AG09309 (cell line): ENCODE data around the gene RARS1.
A peak's percentile ranks its signal among the peaks of the same experiment; 100 is the strongest.

Source experiments
- DNase-seq: peaks from one replicate; pipeline ENCODE4 v3.0.0-alpha.2; 2010; ENCODE audit warnings: low read depth
- H3K4me3 ChIP-seq: 2 replicates; pipeline ENCODE4 v1.5.1; 2011; ENCODE audit warnings: mild to moderate bottlenecking, low read depth, low read length, moderate library complexity; ENCODE audit not compliant: control insufficient read depth
- CTCF ChIP-seq: IDR thresholded peaks from 2 replicates; pipeline ENCODE4 v1.5.1; 2011; ENCODE audit warnings: mild to moderate bottlenecking, low read depth, low read length, inconsistent platforms; ENCODE audit not compliant: insufficient read depth, control insufficient read depth; ENCODE audit errors: missing control alignments

RARS1 gene

DNA sequence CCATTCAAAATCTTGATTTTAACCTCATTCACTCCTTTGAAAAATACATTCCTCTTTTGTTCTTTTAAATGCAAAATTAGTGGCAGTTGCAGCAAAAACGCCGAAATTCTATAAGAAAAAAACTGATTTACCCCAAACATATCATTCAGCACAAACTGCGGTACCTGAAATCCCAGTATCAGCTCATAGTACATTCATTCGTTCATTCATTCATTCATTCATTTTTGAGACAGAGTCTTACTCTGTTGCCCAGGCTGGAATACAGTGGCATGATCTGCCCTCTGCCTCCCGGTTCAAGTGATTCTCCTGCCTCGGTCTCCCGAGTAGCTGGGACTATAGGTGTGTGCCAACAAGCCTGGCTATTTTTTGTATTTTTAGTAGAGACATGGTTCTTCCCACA is 63.3 kb downstream of the RARS1 start:
- no peak for TF ChIP-seq CTCF
- no peak overlapping the region for H3K4me3 ChIP-seq
- no peak for DNase-seq

DNA sequence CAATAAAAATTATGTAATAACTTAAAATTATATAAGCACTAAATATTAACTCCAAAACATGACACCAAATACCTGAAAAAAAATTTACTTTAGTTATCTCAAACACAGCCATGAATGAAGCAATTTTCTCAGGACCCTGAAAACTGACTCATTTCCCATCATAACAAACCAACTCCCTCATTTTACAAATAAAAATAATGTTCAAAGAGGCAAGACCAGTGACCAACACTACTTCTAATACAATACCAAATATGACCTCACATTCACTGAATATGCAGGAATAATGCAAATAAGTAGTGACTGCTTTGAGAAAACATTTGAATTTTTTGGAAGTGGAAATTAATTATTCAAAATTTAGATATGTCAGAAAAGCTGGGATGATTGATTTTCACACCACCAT is 64.4 kb downstream of the RARS1 start:
- DNase-seq = no peak
- H3K4me3 ChIP-seq = no peak overlapping the region

DNA sequence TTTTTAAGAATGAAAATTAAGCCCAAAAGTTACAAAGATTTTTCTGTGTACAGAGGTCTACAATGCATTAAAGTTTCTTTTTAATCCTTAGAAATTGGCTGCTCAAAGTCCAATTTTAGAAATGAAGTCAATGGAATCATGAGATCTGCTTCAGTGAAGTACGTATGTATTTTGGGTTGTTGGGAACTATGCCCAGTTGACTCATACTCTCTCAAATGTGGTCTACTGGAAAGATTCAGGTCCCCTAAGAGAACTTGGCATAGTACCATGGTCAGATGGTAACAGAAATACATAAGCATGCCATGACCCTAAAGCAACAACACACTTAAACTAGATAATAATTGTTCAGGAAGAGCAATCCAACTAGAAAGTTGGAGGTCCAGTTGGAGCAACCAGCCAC is 65.9 kb downstream of the RARS1 start:
- DNase-seq = peak; percentile 47
- H3K4me3 ChIP-seq = no peak overlapping the region
- TF ChIP-seq CTCF = no peak

More for the DNA sequence above, 64.4 kb downstream of the RARS1 start:
- no peak for TF ChIP-seq CTCF

DNA sequence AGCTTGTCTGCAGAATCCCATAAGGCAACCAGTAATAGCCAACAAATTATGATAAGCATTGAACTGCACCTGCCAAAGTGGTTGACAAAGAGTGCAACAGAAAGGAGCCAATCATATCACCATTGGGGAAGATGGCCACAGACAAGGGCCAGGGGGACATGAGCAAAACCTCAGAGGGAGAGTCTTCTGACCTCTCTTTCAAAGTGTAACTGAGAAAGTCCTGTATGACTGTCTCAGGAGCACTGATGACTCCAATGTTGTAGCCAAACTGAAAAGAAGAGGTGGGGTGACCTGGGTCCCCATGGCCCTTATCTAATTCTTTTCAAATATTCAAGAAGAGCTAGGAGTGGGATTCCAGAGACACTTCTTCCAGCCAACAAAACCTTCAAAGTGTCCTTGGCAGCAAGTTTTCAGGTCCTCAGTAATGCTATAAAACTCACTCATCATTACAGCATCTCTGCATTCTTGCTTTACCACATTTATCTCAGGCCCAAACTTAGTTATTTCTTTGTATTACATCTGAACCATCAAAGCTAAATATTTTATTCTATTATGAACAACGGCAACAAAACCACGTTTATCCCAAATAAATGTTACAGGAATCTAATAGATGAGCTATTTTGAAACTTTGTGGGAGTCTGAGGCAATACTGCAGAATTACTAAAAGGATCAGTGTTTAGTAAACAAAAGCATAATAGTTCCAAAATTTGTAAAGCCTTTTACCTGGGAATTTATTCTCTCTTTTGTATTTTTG is 67.3 kb downstream of the RARS1 start:
- DNase-seq = no peak
- TF ChIP-seq CTCF = no peak
- H3K4me3 ChIP-seq = no peak overlapping the region

DNA sequence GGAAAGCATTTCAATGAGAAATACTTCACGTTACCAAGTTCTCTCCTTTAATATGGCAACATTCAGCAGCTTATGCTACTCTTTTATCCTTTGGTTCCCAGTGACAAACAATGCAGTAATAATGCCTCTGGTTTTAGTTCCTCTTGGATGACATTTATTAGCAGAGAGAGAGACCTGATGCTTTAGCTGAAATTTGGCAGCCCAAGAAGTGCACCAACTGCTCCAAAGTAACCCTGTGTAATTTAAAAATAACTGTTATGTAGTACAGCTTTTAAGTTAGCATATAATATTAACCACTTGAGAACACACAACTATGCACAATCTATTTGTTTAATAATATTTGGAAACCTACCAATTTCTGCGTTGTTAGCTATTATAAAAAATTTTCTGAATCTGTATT is 71.1 kb downstream of the RARS1 start:
- no peak for TF ChIP-seq CTCF
- no peak for DNase-seq
- H3K4me3 ChIP-seq = no peak overlapping the region

GRCh38 chr5:168562279-168562678 is 76.0 kb downstream of the RARS1 start:
- no peak overlapping the region for H3K4me3 ChIP-seq
- DNase-seq = no peak
- no peak for TF ChIP-seq CTCF

DNA sequence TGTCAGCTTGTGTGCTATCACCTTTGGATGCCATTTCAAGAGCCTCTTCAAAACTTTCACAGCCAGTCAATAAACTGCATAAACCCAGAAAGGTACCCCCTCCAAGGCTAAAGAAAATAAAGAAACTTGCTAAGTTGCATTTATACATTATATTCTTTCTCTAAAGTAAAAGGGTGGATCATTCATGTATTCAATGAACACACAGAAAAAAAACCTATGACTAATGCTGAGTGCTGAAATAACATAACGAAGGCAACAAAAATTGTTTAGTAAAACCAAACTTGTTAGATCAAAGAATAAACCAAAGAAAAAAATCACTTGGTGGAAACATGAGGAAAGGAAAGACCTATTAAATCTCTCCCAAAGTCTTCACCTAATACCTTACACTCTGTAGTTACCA is 77.7 kb downstream of the RARS1 start:
- no peak for TF ChIP-seq CTCF
- DNase-seq = no peak
- H3K4me3 ChIP-seq = no peak overlapping the region
